ENCODE results near the gene FAM118B. TPM values are rescaled to one million over a fixed set of nuclear protein-coding genes. Genes with fewer than 3 reads are reported as not detected.

The FAM118B gene
- total RNA-seq: 21.2 TPM

GRCh38 chr11:126211236-126212088 is at the start of gene FAM118B, which contains the start of gene RPUSD4:
FAM118B (plus strand) TSS chr11:126211782; CDS start chr11:126235002, 23,220 bp downstream.
RPUSD4 (minus strand) TSS chr11:126211650; CDS start chr11:126211638, 12 bp downstream.

GRCh38 chr11:126268708-126269579 is 57.4 kb downstream of the FAM118B start, which contains the start of the genes FOXRED1 and SRPRA:
FOXRED1 (plus strand) TSS chr11:126269154; CDS start chr11:126269207, 53 bp downstream.
SRPRA (minus strand) TSS chr11:126268895; CDS start chr11:126268804, 91 bp downstream.

GRCh38 chr11:126282736-126283591 is 71.4 kb downstream of the FAM118B start, which contains the start of gene TIRAP:
TIRAP (plus strand) TSS chr11:126283093; CDS start chr11:126290895, 7,802 bp downstream.

GRCh38 chr11:126303623-126304456 is 92.3 kb downstream of the FAM118B start, which contains the start of gene DCPS:
DCPS (plus strand) TSS chr11:126304060; CDS start chr11:126304081, 21 bp downstream.

Small RNAs within 50 kb of the gene (small RNA-seq; reads per million reads assigned to genes)
- not detected for gene AP001893.2
- not detected for gene RN7SL351P
- gene RNU4-86P: not detected

Other genes with a start within 250 kb of the FAM118B start
- 29.1 TPM for gene CDON, start 148.9 kb upstream of the FAM118B start, total RNA-seq
- 33.0 TPM for gene RPUSD4, start 132 bp upstream of the FAM118B start, total RNA-seq
- gene SRPRA, start 57.1 kb downstream of the FAM118B start, total RNA-seq: 18.9 TPM
- 19.4 TPM for gene FOXRED1, start 57.4 kb downstream of the FAM118B start, total RNA-seq
- gene TIRAP, start 71.3 kb downstream of the FAM118B start, total RNA-seq: 3.2 TPM
- gene DCPS, start 92.3 kb downstream of the FAM118B start, total RNA-seq: 5.5 TPM
- gene ST3GAL4, start 143.9 kb downstream of the FAM118B start, total RNA-seq: 22.1 TPM

Data from diencephalon (tissue), 1 donor.